Islet precursor cell (in vitro differentiated cells): Measurements from ENCODE around the gene ACACA.

Experiments used
- DNase-seq: peaks from one replicate; pipeline ENCODE4 v3.0.0-alpha.2; 2018

Gene ACACA

GRCh38 chr17:37064206-37064605, 342.4 kb downstream of the ACACA start:
- DNase-seq = no peak

GRCh38 chr17:37062021-37062420, 344.6 kb downstream of the ACACA start:
- DNase-seq = no peak

- peak; percentile 32 for DNase-seq
Observed at GRCh38 chr17:37060928-37061327, 345.7 kb downstream of the ACACA start.

DNA sequence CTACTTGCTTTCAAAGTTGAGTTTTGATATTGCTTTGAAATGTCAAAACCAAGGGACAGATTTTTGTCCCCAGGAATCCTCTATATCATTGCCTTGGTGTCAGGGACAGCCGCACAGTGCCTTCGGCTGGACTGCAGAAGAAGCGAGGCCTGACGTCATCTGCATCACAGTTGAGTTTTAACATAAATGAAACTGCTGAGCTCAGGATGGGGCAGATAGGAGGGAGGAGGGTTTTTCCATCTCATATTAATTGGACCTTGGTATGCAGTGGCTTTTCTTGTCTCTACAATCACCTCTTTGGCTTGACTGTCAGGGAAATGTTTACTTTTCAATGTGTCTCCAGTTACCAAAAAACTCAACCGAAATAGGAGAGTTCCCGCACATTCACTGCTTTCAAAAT, 346.5 kb downstream of the ACACA start:
- DNase-seq = no peak

DNA sequence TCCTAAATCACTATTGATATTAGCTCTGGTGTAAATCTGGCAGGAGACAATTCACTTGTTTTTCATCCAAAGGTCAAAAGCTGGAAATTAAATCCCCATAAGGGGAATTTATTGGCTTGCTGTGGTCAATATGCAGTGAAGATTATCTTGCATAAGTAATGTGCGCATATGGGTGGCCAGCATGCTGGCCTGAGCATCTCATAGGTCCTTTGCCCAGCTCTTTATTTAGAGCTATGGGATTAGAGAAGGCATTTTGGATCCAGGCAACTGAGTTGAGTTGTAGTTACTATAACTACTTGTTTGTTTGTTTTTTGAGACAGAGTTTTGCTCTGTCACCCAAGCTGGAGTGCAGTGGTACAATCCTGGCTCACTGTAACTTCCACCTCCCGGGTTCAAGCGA, 347.1 kb downstream of the ACACA start:
- no peak for DNase-seq

DNA sequence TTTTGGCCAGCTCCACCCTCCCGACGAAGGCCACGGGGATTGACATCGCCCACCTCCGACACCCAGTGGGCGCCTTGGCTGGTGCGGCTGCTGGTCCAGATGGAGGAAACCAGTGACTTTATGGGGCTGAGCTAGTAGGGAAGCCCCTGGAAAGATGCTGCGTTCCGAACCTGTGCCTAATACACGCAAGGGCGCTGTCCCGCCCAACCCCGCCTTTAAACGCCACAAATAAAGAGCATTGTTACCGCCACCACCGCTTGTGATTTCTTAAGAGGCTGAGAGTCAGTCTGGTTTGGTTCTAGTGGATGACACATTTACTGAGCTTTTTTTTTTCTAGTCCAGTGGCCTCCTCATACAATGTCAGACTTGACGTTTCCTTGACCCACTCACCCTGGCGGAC, 350.0 kb downstream of the ACACA start:
- DNase-seq = peak; percentile 44

DNA sequence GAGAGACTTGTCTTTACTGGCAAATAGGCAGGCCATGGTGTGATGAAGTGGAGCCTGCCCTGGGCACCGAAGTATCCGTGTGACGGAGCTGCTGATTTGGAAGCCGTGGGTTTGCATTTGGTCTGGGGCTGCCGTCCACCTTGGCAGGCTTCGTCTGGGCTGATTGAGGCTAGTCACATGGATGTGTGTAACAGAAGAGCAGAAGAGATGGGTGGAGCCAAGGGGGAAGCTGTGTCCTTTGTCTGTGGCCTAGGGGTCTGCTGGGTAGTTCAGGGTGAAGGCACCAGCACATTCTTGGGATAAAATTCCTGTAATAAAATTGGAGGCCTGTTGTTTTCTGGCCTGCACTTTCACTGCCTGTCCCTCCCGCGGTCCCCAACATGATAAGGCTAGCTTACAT, 351.7 kb downstream of the ACACA start:
- peak; percentile 76 for DNase-seq

DNA sequence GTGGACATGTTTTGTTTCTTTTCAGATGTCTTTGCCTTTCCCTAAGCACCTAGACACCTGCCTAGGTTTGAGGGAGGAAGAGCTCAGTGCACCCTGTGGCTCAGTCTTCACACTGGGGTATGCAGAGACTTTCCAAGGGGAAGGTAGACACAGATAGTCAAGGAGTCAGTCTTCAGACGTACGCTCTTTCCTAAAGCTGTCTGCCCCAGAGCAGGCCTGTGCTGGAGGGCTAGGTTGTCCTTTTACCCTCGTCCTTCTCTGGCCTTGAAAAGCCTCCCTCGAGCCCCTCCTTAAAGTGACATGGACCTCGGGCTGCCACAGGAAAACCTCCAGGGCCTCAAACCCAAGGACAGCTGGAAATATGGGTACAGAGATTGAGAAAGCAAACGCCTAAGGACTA, 354.2 kb downstream of the ACACA start:
- DNase-seq = no peak

GRCh38 chr17:37051833-37052232, 354.8 kb downstream of the ACACA start:
- DNase-seq = no peak

- no peak for DNase-seq
Observed at GRCh38 chr17:37051381-37051780, 355.3 kb downstream of the ACACA start.

- DNase-seq = peak; percentile 90
Observed at GRCh38 chr17:37050920-37051319, 355.7 kb downstream of the ACACA start.

DNA sequence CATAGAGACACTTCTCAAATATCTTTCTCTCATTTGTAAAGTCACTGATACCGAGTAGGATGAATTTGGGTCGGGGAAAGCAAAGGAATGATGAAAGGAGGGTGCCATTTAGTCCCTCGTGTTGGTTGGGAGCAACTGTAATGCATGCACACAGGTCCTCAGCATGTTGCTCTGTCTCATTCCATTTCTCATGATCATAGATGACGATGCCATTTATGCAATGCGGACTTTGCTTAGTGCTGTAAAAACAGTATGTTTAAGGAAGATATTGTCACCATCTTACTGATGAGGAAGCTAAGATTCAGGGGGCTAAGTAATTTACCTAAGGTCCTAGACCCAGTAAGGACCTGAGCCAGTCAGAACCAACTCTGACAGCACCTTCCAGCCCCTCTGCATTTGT, 357.8 kb downstream of the ACACA start:
- DNase-seq = no peak

GRCh38 chr17:37047631-37048104, 359.0 kb downstream of the ACACA start:
- DNase-seq = peak; percentile 96

DNA sequence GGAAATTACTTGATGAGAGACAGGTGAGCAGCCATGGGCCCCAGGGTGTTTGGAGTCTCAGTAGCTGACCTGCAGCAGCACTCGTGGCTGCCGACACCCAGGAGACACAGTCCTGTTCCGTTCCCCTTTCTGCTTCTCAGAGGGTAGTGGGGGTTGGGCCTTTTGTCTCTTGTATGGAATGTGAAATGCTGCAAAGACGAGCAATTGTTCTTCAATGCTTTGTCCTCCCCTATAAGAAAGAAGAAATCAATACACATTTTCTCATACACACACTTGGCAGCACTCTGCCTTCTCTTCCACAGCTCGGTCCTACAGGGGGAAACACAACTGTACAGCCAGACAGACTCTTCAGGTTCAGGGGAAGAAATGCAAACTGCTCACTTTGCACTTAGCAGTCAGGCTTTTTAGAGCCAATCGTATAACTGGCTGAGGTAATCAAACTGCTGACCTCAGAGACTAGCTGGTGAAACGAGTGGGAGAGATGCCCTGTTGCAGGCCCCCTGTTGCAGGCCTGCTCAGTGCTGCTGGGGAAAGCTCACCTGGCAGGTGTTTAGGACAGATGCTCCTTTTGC, 361.2 kb downstream of the ACACA start:
- peak; percentile 71 for DNase-seq

DNA sequence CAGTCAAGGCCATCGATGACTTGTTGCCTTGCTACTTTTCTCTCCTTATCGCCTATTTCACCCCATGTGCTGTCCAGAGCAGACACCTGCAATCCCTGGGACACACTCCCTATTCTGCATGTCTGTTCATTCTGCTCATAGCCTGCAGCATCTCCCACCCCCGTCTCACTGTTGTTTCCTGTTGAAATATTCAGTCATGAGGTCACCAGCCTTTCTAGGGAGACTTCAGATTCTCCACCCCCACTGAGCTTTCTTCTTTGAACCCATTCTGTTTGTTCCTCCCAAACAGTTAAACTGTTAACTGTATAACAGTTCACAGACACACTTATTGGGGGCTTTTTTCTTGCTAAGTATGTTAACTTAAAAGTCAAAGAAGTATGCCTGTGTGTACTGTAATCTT, 363.4 kb downstream of the ACACA start:
- peak; percentile 78 for DNase-seq

GRCh38 chr17:37041932-37042331, 364.7 kb downstream of the ACACA start:
- DNase-seq = no peak

GRCh38 chr17:37039269-37039668, 367.4 kb downstream of the ACACA start:
- DNase-seq = no peak

- no peak for DNase-seq
Observed at GRCh38 chr17:37037590-37038155, 369.0 kb downstream of the ACACA start.
